ENCODE data around the gene FAM193B.

DNA sequence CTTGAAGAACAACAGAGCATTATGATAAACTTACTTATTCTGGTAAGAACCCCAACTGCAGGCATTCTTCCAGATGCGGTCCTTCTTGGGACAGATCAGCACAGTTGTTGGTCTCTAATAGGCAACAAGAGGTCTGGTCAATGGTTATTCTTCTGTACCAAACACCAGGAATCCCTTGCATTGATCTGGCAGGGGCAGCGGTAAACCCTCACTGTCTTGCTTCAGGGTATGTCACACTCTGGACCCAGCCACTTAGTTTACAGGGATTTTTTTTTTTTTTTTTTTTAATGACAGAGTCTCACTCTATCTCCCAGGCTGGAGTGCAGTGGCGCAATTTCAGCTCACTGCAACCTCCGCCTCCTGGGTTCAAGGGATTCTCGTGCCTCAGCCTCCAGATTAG is 1.3 kb upstream of the FAM193B start:
- TF ChIP-seq CTCF (IDR thresholded peaks at IDR 0.05) (no peak), POLR2A (IDR thresholded peaks at IDR 0.05) (no peak), POLR2AphosphoS5 (IDR thresholded peaks at IDR 0.05) (no peak)
